ENCODE results near the gene PEX7. TPM values are rescaled to one million over a fixed set of nuclear protein-coding genes. Genes with fewer than 3 reads are reported as not detected.

The PEX7 gene
- total RNA-seq, 4 donors from 2014 or later, result 9.0 to 21.5 (median 11.7) TPM; not detected in 1

DNA sequence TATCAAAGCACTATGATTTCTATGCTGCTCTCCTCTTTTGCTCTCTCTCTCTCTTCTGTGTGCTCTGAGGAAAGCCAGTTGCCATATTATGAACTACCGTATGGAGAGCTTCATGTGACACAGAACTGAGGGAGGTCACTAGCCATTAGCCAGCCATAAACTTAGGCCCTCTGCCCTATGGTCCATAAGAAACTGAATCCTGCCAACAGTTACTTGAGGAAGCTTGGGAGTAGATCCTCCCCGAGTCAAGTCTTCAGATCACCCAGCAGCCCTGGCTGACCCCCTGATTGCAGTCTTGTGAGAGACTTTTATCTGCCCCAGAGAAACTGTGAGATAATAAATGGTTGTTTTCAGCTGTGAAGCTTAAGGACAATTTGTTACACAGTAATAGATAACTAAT lies 5.7 kb upstream of the PEX7 start:
- Histone ChIP-seq H3K27me3 (no peaks in the 10 kb centered on the region), H3K4me3 (no peak overlapping the region), H3K9me3 (no peaks in the 10 kb centered on the region), H3K27ac (no peak overlapping the region), H3K36me3 (no peaks in the 10 kb centered on the region), H3K4me1 (peaks cover 0 to 4% of the 10 kb centered on the region in 2 donors)
- intact Hi-C loops (cut with DNase I; ENCODE audit: low total_unique reads), result no loop called here
- DNase-seq, result no peak
- TF ChIP-seq POLR2A (IDR thresholded peaks at IDR 0.05) (no peak), CTCF (IDR thresholded peaks at IDR 0.05) (no peak)

DNA sequence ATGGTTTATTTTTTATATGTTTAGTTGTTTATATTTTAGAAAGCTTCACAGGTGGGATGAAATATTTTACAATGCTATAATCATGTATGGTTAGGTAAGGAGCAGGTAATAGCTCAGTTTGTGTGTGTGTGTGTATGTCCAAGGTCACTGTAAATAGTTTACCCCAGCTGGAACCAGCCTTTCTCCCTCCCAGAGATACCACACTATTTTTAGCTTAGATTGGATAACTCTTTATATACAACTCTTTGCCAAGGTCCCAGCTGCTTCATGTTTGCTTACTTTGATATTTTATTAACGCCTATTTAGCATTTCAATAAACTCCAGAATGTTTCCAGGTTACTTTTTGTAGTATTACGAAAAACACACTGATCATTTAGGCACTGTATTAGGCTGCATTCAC lies 1.8 kb upstream of the PEX7 start:
- Histone ChIP-seq H3K27ac (no peak overlapping the region), H3K4me1 (peaks cover 0 to 5% of the 10 kb centered on the region in 2 donors), H3K27me3 (no peaks in the 10 kb centered on the region), H3K36me3 (no peaks in the 10 kb centered on the region), H3K9me3 (no peaks in the 10 kb centered on the region), H3K4me3 (no peak overlapping the region)
- TF ChIP-seq POLR2A (IDR thresholded peaks at IDR 0.05) (no peak), CTCF (IDR thresholded peaks at IDR 0.05) (no peak)
- intact Hi-C loops (cut with DNase I; ENCODE audit: low total_unique reads), result no loop called here
- no peak for DNase-seq

DNA sequence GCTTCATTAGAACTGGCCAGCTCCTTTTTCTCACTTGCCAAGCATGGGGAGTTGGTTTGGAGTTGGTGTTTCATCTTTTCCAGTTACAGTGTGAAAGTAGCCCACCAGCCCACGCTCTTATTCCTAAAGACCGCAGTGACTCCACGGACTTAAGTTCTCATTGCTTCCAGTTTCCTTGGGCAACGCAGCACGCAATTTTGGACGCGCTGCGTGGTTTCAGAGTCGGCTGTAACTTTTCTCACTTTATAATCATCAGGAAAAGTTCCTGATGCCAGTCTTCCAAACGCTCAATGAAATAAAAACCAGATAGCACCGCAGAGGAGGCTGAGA lies 381 bp upstream of the PEX7 start:
- Histone ChIP-seq H3K36me3 (no peaks in the 10 kb centered on the region), H3K27me3 (no peaks in the 10 kb centered on the region), H3K4me3 (peak overlapping the region; percentile 49 to 90), H3K27ac (peak overlapping the region; percentile 89 to 92), H3K9me3 (no peaks in the 10 kb centered on the region), H3K4me1 (peaks cover 0 to 5% of the 10 kb centered on the region in 2 donors)
- TF ChIP-seq CTCF (IDR thresholded peaks at IDR 0.05) (no peak), POLR2A (IDR thresholded peaks at IDR 0.05) (no peak)
- intact Hi-C loops (cut with DNase I; ENCODE audit: low total_unique reads), result no loop called here
- peak in 1 of 2 donors; percentile 23 for DNase-seq

- Histone ChIP-seq H3K9me3 (no peaks in the 10 kb centered on the region), H3K27ac (peak overlapping the region; percentile 89 to 92), H3K36me3 (no peaks in the 10 kb centered on the region), H3K27me3 (no peaks in the 10 kb centered on the region), H3K4me1 (peaks cover 0 to 5% of the 10 kb centered on the region in 2 donors), H3K4me3 (peak overlapping the region; percentile 49 to 90)
- no peak for TF ChIP-seq CTCF (IDR thresholded peaks at IDR 0.05)
- no peak for TF ChIP-seq POLR2A (IDR thresholded peaks at IDR 0.05)
- intact Hi-C loops (cut with DNase I; ENCODE audit: low total_unique reads), result no loop called here
- DNase-seq, result peak in 1 of 2 donors; percentile 16
These were observed 802 bp downstream of the PEX7 start for GRCh38 chr6:136823128-136823660.

GRCh38 chr6:136826216-136826615 lies 3.8 kb downstream of the PEX7 start:
- Histone ChIP-seq H3K4me3 (no peak overlapping the region), H3K36me3 (no peaks in the 10 kb centered on the region), H3K27me3 (no peaks in the 10 kb centered on the region), H3K9me3 (no peaks in the 10 kb centered on the region), H3K27ac (no peak overlapping the region), H3K4me1 (peaks cover 0 to 5% of the 10 kb centered on the region in 2 donors)
- intact Hi-C loops (cut with DNase I; ENCODE audit: low total_unique reads), result no loop called here
- TF ChIP-seq POLR2A (IDR thresholded peaks at IDR 0.05), result no peak
- no peak for TF ChIP-seq CTCF (IDR thresholded peaks at IDR 0.05)
- no peak for DNase-seq

Measured in uterus (tissue), 4 donors.